Right renal cortex interstitium (tissue), 3 donors: Measurements from ENCODE around the gene TUT1. TPM values are rescaled to one million over a fixed set of nuclear protein-coding genes. Genes with fewer than 3 reads are reported as not detected.
"Not testable (repeated sequence)": the region's sequence is repeated elsewhere in the genome, so short reads cannot be mapped to it uniquely, and the experiment has no call there.

ENCODE experiments used
- DNase-seq, 3 donors: peaks; one replicate each; pipeline ENCODE4 v3.0.0-alpha.2; 2013; ENCODE audit warnings: low read depth in 3 of 3, low spot score in 2 of 3
- polyA plus RNA-seq, 3 donors: library from polyadenylated mRNA; unstranded; fragments of 120-200 nt; gene quantifications; one replicate each; pipeline ENCODE4 v1.2.1, GENCODE V29; 2013; ENCODE audit not compliant: insufficient read length in 3 of 3

Gene TUT1, protein sequence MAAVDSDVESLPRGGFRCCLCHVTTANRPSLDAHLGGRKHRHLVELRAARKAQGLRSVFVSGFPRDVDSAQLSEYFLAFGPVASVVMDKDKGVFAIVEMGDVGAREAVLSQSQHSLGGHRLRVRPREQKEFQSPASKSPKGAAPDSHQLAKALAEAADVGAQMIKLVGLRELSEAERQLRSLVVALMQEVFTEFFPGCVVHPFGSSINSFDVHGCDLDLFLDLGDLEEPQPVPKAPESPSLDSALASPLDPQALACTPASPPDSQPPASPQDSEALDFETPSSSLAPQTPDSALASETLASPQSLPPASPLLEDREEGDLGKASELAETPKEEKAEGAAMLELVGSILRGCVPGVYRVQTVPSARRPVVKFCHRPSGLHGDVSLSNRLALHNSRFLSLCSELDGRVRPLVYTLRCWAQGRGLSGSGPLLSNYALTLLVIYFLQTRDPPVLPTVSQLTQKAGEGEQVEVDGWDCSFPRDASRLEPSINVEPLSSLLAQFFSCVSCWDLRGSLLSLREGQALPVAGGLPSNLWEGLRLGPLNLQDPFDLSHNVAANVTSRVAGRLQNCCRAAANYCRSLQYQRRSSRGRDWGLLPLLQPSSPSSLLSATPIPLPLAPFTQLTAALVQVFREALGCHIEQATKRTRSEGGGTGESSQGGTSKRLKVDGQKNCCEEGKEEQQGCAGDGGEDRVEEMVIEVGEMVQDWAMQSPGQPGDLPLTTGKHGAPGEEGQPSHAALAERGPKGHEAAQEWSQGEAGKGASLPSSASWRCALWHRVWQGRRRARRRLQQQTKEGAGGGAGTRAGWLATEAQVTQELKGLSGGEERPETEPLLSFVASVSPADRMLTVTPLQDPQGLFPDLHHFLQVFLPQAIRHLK
- 10 to 100 TPM; 17.9 to 21.5 (median 19.0) TPM for polyA plus RNA-seq

DNA sequence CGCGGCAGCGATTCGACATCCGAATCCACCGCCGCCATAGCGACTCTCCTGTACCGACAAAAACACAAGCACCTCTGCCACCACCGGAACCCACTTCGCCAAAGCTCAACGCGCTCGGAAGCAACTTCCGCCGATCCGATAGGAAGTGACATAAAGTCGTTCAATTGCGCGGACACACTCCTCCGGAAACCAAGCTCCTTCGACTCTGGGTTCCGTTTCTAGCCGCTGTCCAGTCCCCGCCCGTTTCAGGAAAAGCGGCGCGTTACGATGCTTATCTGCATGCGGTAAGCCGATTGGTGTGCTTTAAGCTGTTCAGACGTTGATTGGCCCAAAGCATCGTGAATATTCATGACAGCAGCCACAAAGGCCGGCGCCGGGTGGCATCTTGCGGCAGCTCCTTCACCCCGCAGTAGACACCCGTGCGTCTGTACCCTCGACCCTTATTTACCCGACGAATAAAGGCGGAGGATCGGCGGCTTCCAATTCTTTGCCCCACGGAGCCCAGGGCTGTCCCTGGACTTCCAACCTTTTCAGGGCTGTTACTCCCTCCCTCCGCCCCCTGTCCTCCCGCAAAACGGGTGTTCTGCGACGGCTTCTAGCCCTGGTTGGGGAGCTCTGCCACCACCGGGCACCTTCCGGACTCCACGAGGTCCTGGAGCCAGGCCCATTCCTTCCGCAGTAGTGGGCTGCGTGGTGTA is at the start of gene TUT1:
Gene TUT1 (minus strand): TSS at position 76 of the 698 bp plus-strand sequence. CDS start 38 bp downstream, at position 38.
- peak; percentile 95 to 97 (median 97) for DNase-seq

DNA sequence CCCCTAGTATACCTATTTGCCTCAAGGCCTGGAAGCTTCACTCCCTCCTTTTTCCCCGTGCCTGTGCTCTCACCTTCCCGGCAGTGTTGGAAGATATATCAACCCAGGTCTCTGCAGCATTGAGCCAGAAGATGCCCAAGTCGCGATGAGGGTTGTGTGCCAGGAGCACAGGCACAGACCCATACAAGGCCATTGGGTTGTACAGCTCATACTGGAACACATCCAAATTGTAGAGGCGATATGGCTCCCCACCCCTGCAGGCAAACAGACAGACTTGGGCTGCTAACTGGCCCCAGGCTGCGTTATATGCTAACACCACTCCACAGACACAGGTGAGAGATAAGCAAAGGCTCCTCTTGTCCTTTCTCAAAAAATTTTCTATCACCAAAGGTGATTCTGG is 41.2 kb upstream of the TUT1 start:
- DNase-seq: no peak

DNA sequence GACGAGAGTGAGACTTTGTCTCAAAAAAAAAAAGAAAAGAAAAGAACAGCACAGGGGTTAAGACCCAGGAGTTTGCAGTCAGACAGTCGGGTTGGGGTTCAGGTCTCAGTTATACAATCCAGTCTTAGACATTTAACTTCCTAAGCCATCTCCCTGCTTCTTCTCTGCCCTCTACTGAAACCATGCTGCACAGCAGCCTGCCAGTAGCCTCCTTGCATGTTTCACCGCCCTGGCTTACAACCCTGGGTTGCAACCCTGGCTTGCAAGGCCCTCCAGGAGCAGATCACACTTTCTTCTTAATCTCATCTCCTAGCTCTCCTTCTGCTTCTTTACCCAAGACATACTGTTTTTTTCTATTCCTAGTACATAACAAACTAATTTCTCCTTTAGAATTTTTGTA is 36.4 kb upstream of the TUT1 start:
- DNase-seq: no peak

DNA sequence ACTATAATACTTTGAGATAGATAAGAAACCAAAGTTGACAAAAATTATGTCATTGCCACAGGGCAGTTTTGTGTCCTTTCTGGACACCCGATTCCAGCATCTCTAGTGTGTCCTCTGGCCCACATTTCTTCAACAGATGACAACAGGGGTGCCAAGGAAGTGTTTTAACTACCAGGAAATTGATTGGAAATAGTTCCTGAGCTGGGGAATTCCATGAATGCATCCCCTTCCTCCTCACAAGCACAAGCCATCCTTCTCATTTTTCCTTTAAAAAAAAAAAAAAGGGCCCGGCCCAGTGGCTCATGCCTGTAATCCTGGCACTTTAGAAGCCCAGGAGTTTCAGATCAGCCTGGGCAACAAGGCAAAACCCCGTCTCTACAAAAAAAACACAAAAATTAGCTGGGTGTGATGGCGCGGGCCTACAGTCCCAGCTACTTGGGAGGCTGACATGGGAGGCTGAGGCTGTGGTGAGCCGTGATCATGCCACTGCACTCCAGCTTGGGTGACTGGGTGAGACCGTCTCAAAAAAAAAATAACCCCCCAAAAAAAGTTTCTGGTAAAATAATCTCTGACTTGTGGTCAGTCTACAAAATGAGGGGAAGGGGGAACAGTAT is 31.3 kb upstream of the TUT1 start:
- DNase-seq: no peak

DNA sequence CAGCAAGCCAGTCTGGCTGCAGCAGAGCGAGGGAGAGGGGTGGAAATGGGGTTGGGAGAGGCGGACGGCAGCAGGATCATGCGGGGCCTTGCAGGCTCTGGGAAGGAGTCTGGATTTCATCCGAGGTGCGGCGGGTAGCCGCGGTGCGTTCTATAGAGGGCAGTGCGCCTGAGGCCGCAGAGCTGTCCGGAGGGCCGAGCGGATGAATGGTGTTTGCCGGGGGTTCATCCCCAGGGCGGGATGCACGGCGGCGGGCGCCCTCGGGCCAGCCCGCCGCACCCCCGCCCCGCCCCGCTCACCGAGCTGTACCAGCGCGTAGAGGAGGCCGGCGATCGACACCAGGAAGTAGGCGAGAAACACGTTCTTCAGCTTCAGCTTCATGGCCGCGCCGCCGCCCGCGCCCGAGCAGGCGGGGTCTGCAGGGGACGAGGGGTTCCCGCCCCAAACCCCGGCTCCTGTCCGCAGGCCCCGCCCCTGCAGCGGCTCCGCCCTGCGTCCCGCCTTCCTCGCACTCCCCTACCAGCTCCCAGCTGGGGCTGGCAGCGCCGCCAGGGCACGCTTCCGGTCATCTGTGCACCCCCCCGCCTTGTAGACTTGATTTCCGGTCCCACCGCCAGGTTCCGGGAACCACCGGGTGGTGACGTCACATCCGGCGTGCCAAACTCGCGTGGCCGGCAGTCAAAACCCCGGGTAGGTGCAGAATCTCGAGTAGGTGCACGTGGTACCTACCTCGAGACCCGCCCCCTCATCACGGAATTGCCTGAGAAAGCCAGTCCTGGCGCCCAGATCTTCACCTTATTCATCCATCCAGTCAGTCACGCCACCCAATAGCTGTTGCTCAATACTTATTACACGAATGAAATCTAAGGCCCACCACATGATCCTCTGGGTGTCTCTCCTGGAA is 30.5 kb upstream of the TUT1 start, which contains the start of gene B3GAT3:
Gene B3GAT3 (minus strand): TSS at position 420 of the 904 bp plus-strand sequence. CDS start 39 bp downstream, at position 381.
- peak; percentile 89 to 92 (median 92) for DNase-seq

DNA sequence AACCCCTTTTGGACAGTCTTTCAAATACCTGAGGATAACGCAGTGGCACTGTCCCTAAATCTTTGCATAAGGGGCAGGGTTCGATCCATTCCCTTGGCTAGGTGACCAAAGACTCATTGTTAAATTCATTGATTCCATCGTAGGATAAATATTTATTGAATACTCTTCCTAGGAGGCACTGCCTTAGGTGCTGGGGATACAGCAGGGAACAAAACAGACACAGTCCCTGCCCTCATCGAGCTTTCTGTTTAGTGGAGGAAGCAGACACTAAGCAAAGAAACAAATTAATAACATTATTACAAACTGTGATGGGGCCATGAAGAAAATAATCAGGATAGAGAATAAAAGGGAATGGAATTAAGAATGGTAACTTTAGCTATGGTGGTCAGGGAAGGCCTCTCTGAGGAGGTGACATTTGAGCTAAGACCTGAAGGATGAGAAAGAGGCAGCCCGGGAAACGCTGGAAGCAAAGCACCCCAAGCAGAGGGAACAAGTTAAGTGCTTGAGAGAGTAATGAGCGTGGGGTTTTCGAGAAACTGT is 29.8 kb upstream of the TUT1 start:
- DNase-seq: no peak

DNA sequence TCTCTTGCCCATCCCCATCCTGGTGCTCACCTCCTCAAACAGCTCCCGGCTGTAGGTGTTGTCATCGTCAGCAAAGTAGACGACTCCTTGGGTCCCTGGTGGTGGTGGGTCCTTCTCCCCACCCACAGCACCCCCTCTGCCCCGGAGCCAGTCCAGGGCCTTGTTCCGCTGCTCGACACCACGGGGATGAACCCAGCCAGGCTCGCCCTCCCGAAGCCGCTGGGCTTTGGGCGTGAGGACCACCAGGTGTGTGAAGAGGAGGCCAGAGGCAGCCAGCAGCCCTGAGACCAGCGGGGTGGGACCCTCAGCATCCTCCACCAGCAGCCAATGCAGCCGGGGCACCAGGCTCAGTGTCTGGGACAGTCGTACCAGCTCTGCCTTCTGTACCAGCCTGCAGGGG is 25.6 kb upstream of the TUT1 start:
- DNase-seq: not testable (repeated sequence)

DNA sequence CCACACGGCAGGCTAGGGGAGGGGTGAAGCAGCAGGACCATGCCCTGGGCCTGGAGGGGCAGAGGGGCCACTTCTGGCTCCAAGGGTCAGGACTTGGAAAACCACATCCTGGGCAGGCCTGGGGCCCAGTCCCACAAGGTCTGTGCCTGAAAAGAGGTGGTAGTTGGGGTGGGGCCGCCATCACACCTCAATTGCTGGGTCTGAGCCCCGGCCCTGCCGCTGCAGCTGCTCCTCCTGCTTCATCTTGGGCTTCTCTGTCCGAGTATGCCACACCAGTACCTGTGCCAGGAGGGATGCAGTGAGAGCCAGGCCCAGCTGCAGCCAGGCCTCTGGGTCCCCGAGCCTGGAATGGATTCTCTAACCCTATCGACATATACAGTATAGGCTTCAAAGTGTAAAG is 24.2 kb upstream of the TUT1 start:
- DNase-seq: no peak

DNA sequence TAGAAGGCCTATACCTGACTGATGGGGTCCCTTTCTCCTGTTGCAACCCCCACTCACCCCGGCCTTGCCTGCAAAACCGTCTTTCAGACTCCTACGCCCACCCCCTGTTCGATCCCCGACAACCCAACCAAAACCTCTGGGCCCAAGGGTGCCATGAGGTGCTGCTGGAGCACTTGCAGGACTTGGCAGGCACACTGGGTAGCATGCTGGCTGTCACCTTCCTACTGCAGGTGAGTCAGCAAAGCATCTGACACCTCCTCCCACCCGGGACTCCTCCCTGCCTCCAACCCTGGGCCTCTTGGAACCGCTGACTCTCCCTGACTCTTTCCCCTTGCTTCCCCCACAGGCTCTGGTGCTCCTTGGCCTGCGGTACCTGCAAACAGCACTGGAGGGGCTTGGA is 23.0 kb upstream of the TUT1 start:
- DNase-seq: no peak

DNA sequence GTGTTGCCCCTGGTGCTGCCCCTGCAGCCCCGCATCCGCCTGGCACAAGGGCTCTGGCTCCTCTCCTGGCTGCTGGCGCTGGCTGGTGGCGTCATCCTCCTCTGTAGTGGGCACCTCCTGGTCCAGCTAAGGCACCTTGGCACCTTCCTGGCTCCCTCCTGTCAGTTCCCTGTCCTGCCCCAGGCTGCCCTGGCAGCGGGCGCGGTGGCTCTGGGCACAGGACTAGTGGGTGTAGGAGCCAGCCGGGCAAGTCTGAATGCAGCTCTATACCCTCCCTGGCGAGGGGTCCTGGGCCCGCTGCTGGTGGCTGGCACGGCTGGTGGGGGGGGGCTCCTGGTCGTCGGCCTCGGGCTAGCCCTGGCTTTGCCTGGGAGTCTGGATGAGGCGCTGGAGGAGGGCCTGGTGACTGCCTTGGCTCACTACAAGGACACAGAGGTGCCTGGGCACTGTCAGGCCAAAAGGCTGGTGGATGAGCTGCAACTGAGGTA is 22.0 kb upstream of the TUT1 start:
- no peak for DNase-seq

DNA sequence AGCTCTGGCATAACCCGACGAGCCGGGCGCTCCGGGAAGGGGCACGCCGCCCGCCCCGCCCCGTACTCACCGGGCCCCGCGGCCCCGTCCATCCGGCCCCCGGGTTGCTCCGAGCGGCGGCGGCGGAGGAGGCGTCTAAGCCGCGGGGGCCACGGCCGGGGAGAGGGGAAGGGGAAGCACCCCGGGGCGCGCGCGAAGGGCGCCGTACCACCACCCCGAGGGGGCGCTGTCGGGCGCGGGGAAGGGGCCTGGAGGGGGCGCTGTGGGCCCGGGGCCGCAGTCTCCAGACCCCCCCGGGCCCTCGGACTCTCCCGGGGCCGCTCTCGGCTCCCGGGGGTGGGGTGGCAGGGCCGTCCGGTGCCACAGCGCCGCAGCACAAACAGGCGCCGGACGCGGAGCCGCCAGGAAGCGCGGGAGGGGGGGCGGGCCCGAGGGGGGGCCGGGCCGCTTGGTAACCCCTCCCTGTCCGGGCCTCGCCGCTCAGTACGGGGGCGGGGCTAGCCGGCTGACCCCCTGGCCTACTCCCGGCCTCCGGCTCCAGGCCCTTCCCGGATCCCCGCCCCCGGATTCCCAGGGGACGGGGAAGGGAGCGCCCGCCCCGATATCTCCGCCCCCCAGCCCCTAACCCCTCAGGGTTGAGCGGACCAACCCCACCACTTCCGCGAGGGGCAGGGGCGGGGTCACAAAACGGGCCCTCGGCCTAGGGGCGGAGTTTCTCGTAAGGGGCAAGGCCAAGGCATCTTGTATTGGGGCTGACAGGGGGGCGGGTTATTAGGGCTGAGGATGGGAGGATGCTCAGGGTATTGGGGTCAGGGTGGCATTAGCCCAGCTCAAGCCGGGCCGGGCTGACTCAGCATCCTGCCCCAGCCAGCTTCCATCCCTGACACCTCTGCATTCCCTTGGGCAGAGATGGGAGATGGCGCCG is 21.3 kb upstream of the TUT1 start, which contains the start of the genes EML3 and ROM1:
Gene EML3 (minus strand): TSS at position 410 of the 925 bp plus-strand sequence. CDS start 318 bp downstream, at position 92.
Gene ROM1 (plus strand): TSS at position 892 of the 925 bp plus-strand sequence. CDS start 25 bp downstream, at position 917.
- no peak for DNase-seq

DNA sequence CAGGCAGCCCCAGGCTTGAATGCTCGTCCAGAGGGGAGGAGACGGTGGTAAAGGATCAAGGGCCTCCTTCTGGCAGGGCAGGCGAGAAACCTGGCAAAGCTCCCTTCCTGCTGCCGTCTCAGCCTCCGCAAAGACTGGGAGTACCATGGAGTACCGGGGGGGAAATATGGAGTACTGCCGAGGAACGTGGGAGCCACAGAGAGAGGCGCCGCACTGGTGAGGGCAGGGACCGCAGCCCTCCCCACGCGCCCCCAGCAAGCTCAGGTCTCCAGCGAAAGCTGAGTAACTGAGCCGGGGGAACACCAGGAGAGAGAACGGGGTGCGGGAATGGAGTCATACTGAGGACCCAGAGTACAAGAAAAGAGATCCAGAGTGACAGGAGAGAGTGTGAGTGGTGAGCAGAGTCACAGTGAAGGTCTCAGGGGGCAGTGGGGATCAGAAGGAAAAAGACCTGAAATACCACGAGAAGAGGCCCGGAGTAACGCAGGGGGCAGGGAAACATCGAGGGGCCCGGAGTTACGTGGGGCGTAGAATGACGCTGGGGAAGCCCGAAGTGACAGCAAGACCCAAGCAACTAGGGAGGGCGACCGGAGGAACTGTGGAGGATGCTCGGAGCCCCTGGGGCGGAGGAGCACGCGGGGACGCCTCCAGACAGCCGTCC is 20.5 kb upstream of the TUT1 start:
- no peak for DNase-seq

DNA sequence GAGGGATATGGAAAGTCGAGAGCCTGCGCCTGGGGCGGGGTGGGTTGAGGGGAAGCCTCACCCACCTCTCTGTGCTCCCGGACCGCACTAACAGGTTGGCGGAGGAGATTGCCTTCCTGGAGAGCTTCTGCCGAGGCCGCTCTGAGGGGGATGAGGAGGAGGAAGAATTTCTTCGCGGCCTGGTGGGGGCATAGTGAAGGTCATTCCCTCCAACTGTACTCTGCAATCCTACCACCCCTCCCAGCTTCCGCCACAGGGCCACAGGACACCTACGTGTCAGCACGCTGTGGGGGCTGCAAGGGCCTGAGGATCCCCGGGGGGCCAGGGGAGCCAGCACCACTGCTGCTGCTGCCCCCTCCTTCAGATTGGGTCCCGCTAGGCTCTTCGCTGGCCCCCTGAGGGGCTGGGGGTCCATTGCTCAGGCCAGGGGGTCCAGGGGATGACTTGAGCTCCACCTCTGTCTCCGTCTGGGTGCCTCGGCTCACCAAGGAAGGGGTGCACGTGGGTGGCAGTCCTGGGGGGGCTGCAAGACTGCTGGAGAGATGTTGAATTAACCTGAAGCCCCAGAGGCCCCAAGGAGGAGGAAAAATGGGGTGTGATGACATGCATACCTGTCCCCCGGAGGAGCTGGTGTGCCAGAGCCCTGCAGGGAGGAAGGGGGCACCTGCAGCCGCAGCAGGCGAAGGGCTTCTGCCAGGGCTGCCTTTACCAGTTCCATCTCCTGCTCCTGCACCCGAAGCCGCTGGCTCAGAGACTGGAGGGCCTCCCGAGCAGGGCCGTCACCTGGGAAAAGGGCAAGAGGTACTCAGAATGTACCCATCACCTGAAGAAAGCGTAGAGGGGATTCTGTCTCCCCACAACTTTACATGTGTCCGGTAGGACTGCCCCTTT is 19.7 kb upstream of the TUT1 start:
- no peak for DNase-seq

DNA sequence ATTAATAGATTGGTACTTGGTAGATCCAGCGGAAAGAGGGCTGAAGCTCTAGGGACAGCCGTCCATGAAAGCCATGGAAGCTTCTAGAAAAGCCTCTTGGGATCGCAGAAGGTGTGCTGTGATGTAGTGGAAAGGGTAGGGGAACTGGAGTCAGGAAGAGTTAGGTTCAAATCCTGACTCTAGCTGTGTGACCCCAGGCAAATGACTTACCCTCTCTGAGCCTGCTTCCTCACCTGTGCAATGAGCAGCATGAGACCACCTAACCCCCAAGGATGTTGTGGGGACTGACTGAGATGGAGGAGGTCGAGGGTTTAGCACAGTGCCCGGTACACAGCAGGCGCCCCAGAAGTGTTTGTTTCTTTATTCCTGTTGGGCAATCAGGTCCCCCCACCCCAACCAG is 19.1 kb upstream of the TUT1 start:
- no peak for DNase-seq

DNA sequence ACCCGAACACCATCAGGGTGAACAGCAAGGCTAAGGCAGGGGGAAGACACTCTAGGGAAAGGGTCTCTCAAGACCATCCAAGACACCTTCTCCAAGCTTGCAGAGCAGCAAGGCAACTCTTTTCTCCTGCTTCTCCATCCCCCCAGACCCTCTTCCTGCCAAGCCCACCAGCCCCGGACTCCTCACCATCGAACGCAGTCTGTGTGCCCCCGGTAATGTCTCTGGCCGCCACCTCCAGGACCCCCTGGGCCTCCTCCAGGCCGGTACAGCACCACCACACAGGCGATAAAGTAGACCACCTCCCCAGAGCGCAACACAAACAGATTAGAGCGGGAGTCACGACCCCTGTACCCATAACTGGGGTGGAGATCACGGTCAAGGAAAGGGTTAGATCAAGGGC is 17.5 kb upstream of the TUT1 start:
- DNase-seq: no peak

DNA sequence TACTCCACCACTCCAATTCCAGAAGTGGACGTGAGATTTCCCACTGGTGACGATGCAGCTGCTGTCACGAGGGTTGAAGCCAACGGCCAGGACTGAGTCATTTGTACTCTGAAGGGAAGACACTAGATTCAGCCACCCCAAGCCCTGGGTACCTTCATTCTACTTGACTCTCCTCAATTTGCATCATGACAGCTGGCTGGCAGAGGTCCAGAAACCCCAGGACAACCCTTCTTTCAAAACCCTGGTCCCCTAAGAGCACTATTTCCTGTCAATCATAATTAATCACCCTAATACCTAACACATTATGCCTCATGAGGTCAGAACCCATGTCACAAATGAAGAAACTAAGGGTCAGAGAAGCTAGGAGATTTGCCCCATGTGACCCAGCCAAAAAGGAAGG is 16.4 kb upstream of the TUT1 start:
- DNase-seq: no peak
